DND-41 (cell line): ENCODE results near the gene ZNF615.
"Not testable (repeated sequence)": the region's sequence is repeated elsewhere in the genome, so short reads cannot be mapped to it uniquely, and the experiment has no call there.

Experiments used
- ATAC-seq: fragments of 200-7000 bp; cut with Tn5 transposase; 3 replicates; pipeline ENCODE4 v1.9.1; 2021; ENCODE audit warnings: low read depth; ENCODE audit not compliant: insufficient read depth
- DNase-seq: peaks from one replicate; pipeline ENCODE4 v3.0.0-alpha.2; 2020
- H2AFZ ChIP-seq: 2 replicates; pipeline ENCODE4 v1.6.0; 2012; ENCODE audit warnings: low read depth, low read length
- H3K27ac ChIP-seq: 2 replicates; pipeline ENCODE4 v1.5.1; 2012; ENCODE audit warnings: low read length, inconsistent platforms
- H3K27me3 ChIP-seq: fragments of 200-600 bp; sonication (generic); 2 replicates; pipeline ENCODE4 v1.6.0; 2012; ENCODE audit warnings: low read length, mild to moderate bottlenecking, inconsistent platforms; ENCODE audit not compliant: insufficient read depth, poor library complexity
- H3K36me3 ChIP-seq: 2 replicates; pipeline ENCODE4 v1.5.1; 2012; ENCODE audit warnings: low read length, inconsistent platforms; ENCODE audit not compliant: insufficient read depth
- H3K4me1 ChIP-seq: 2 replicates; pipeline ENCODE4 v1.5.1; 2012; ENCODE audit warnings: mild to moderate bottlenecking, low read length; ENCODE audit not compliant: insufficient read depth
- H3K4me2 ChIP-seq: 2 replicates; pipeline ENCODE4 v1.6.0; 2012; ENCODE audit warnings: mild to moderate bottlenecking, moderate library complexity, low read length, inconsistent platforms; ENCODE audit not compliant: insufficient read depth
- H3K4me3 ChIP-seq, 2 experiments: fragments of 200-600 bp in 1 of 2; shearing (Covaris generic) in 1 of 2; 2 replicates each; pipeline ENCODE4 v1.5.1; 2012 to 2016; ENCODE audit warnings: inconsistent platforms in 2 of 2, low read length in 2 of 2, mild to moderate bottlenecking in 2 of 2, low read depth in 1 of 2, moderate library complexity in 1 of 2
- H3K79me2 ChIP-seq: 2 replicates; pipeline ENCODE4 v1.6.0; 2012; ENCODE audit warnings: low read length, inconsistent platforms; ENCODE audit not compliant: insufficient read depth
- H3K9ac ChIP-seq: 2 replicates; pipeline ENCODE4 v1.6.0; 2012; ENCODE audit warnings: low read depth, mild to moderate bottlenecking, inconsistent platforms, low read length, moderate library complexity
- H3K9me3 ChIP-seq: 2 replicates; pipeline ENCODE4 v1.5.1; 2012; ENCODE audit warnings: low read length, moderate library complexity, mild to moderate bottlenecking, inconsistent platforms; ENCODE audit not compliant: insufficient read depth, severe bottlenecking
- H4K20me1 ChIP-seq: 2 replicates; pipeline ENCODE4 v1.6.0; 2012; ENCODE audit warnings: low read length; ENCODE audit not compliant: insufficient read depth
- CTCF ChIP-seq: IDR thresholded peaks from 2 replicates; pipeline ENCODE4 v1.5.1; 2012; ENCODE audit warnings: borderline replicate concordance, low read length, moderate library complexity, mild to moderate bottlenecking; ENCODE audit not compliant: poor library complexity, severe bottlenecking; ENCODE audit errors: extremely low read depth
- EZH2 ChIP-seq: IDR thresholded peaks from 3 replicates; pipeline ENCODE4 v1.6.1; 2012; ENCODE audit warnings: borderline replicate concordance, low read depth, mild to moderate bottlenecking, moderate library complexity, low read length, inconsistent platforms; ENCODE audit not compliant: severe bottlenecking

ZNF615 gene

GRCh38 chr19:52007806-52008557 is at the start of gene ZNF615:
Gene ZNF615, minus strand, starts transcription at chr19:52008211. Its CDS starts 4,500 bp downstream, at chr19:52003711.
- no peak for TF ChIP-seq EZH2
- TF ChIP-seq CTCF, result no peak
- H4K20me1 ChIP-seq, result no peaks in the 10 kb centered on the region
- peaks cover 25% of the 10 kb centered on the region for H3K36me3 ChIP-seq
- peak within 1 kb of the TSS; percentile 62 for H3K9ac ChIP-seq
- ATAC-seq, result peak; percentile 95
- peaks cover 24% of the 10 kb centered on the region for H3K4me1 ChIP-seq
- peak within 1 kb of the TSS; percentile 93 for H3K27ac ChIP-seq
- peak within 1 kb of the TSS; percentile 92 for H3K4me2 ChIP-seq
- H3K9me3 ChIP-seq, result peaks cover 12% of the 10 kb centered on the region
- H2AFZ ChIP-seq, result peak within 1 kb of the TSS; percentile 93
- H3K79me2 ChIP-seq, result peaks cover 42% of the 10 kb centered on the region
- H3K4me3 ChIP-seq, result peak within 1 kb of the TSS; percentile 46 to 83
- peak; percentile 88 for DNase-seq
- H3K27me3 ChIP-seq, result no peaks in the 10 kb centered on the region

- not testable (repeated sequence) for DNase-seq, H3K4me2 ChIP-seq, H3K36me3 ChIP-seq, H3K27ac ChIP-seq, H3K27me3 ChIP-seq, H3K9ac ChIP-seq, H3K4me1 ChIP-seq, H3K4me3 ChIP-seq, H3K79me2 ChIP-seq, H2AFZ ChIP-seq, ATAC-seq, H4K20me1 ChIP-seq
- H3K9me3 ChIP-seq, result peaks cover 15% of the 10 kb centered on the region
Observed at GRCh38 chr19:52056480-52056879, 48.5 kb upstream of the ZNF615 start.

DNA sequence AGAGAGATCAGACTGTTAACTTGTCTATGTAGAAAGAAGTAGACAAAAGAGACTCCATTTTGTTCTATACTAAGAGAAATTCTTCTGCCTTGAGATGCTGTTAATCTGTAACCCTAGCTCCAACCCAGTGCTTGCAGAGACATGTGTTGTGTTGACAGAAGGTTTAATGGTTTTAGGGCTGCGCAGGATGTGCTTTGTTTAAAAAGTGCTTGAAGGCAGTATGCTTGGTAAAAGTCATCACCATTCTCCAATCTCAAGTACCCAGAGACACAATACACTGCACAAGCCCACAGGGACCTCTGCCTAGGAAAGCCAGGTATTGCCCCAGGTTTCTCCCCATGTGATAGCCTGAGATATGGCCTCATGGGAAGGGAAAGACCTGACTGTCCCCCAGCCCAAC is 43.7 kb upstream of the ZNF615 start:
- Histone ChIP-seq H3K4me1 (peaks cover 27% of the 10 kb centered on the region), H3K79me2 (peaks cover 29% of the 10 kb centered on the region)
- not testable (repeated sequence) for ATAC-seq, H3K27me3 ChIP-seq, H3K36me3 ChIP-seq, DNase-seq, H3K4me3 ChIP-seq, H3K9me3 ChIP-seq, H4K20me1 ChIP-seq, H2AFZ ChIP-seq, H3K27ac ChIP-seq, H3K4me2 ChIP-seq, H3K9ac ChIP-seq

DNA sequence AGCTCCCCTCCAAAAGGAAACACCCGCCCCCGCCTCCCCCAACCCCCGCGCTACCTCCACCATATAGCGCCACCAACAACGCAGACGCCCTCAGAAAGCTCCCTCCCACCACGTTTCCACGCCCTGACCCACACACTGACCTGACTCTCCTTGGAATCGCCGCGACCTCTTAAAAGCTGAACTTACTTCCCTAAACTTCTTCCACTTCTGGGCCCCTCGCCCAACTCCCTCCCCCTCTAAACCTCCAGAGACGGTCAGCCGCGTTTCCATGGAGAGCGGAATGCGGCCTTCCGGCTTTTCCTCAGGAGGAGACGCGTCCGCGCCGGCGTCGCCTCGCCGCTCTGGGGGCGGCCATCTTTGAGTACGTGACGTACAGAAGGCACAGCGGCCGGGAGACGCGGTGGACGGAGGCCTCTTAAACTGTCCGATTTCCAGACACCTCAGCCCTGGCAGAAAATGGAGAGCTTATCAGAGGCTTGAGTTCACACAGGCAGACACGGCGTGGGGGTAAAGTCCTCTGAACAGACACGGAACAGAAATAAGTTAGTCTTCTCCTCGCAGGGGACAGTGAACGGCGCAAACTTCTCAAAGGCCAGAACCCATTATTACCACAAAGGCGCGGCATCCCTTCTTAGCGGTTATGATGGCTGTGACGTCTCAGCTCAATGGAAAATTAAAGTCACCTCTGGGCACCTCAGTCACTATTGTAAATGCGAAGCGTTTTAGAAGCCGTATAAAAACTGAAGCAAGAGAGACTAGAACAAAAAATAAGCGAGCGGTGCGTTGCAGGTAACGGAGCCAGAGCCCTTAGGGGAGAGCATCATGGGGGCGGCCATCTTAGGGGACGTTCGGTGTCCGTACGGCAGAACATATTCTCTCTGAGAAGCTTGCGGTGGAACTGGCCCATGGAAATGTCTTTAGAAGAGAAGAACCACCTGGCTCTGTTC is 40.8 kb upstream of the ZNF615 start, which contains the start of gene ZNF432:
TSS of gene ZNF432 (minus strand) at position 284 of the 947 bp plus-strand sequence. CDS start 1,970 bp downstream, outside the sequence.
- Histone ChIP-seq H3K9ac (peak within 1 kb of the TSS; percentile 95), H4K20me1 (no peaks in the 10 kb centered on the region), H3K27me3 (no peaks in the 10 kb centered on the region), H2AFZ (peak within 1 kb of the TSS; percentile 99), H3K4me3 (peak within 1 kb of the TSS; percentile 84 to 97), H3K4me1 (peaks cover 34% of the 10 kb centered on the region), H3K4me2 (peak within 1 kb of the TSS; percentile 68), H3K27ac (peak within 1 kb of the TSS; percentile 100), H3K36me3 (peaks cover 34% of the 10 kb centered on the region), H3K79me2 (peaks cover 39% of the 10 kb centered on the region), H3K9me3 (peaks cover 12% of the 10 kb centered on the region)
- DNase-seq (peak; percentile 90), ATAC-seq (peak; percentile 88)
- TF ChIP-seq CTCF (peak; percentile 22), EZH2 (no peak)
